HUES64 (cell line): ENCODE data around the gene HIF1A.
"Not testable (repeated sequence)": the region's sequence is repeated elsewhere in the genome, so short reads cannot be mapped to it uniquely, and the experiment has no call there.

Experiments used
- H3K27ac ChIP-seq: 2 replicates; pipeline ENCODE4 v1.7.0; 2013; ENCODE audit warnings: low read depth, low read length, inconsistent platforms
- H3K27me3 ChIP-seq: 2 replicates; pipeline ENCODE4 v1.6.1; 2013; ENCODE audit warnings: mild to moderate bottlenecking, low read length; ENCODE audit not compliant: insufficient read depth
- H3K36me3 ChIP-seq: 2 replicates; pipeline ENCODE4 v1.6.1; 2013; ENCODE audit warnings: mild to moderate bottlenecking, low read length; ENCODE audit not compliant: insufficient read depth
- H3K4me1 ChIP-seq: 2 replicates; pipeline ENCODE4 v1.6.1; 2013; ENCODE audit warnings: mild to moderate bottlenecking, low read length, moderate library complexity; ENCODE audit not compliant: insufficient read depth
- H3K4me3 ChIP-seq: 2 replicates; pipeline ENCODE4 v1.5.1; 2013; ENCODE audit warnings: mild to moderate bottlenecking, low read length, moderate library complexity
- H3K9ac ChIP-seq: 2 replicates; pipeline ENCODE4 v1.6.1; 2013; ENCODE audit warnings: mild to moderate bottlenecking, low read depth, low read length
- H3K9me3 ChIP-seq: 2 replicates; pipeline ENCODE4 v1.6.1; 2013; ENCODE audit warnings: low read depth, low read length; ENCODE audit not compliant: insufficient read depth
- WGBS: fragments of 150-250, 120-280 bp; methylation state at CpG from one replicate; pipeline ENCODE4 v1.1.7; 2013; ENCODE audit warnings: missing lambda C conversion rate; 5-methylcytosine and 5-hydroxymethylcytosine counted together

HIF1A gene

GRCh38 chr14:61750708-61751474 is 55.6 kb downstream of the HIF1A start:
- Histone ChIP-seq H3K27ac (no peak overlapping the region), H3K9ac (peak overlapping the region; percentile 54; the same call in 1 of the 2 replicates)

GRCh38 chr14:61751475-61751989 is 56.2 kb downstream of the HIF1A start:
- Histone ChIP-seq H3K27me3 (no peaks in the 10 kb centered on the region), H3K4me1 (peaks cover 31% of the 10 kb centered on the region), H3K36me3 (peaks cover 28% of the 10 kb centered on the region), H3K4me3 (peak overlapping the region; percentile 60), H3K9me3 (no peaks in the 10 kb centered on the region), H3K27ac (no peak overlapping the region), H3K9ac (peak overlapping the region; percentile 54; the same call in 1 of the 2 replicates)
- 88% methylated on average over 7 of the region's 8 CpGs for WGBS

More at GRCh38 chr14:61750708-61751474, 55.6 kb downstream of the HIF1A start:
- Histone ChIP-seq H3K36me3 (peaks cover 35% of the 10 kb centered on the region), H3K4me1 (peaks cover 31% of the 10 kb centered on the region), H3K4me3 (peak overlapping the region; percentile 60), H3K9me3 (no peaks in the 10 kb centered on the region), H3K27me3 (no peaks in the 10 kb centered on the region)
- WGBS = 62% methylated on average over 52 of the region's 54 CpGs

GRCh38 chr14:61752626-61753025 is 57.3 kb downstream of the HIF1A start:
- Histone ChIP-seq H3K4me1 (peaks cover 36% of the 10 kb centered on the region), H3K36me3 (peaks cover 18% of the 10 kb centered on the region), H3K9me3 (no peaks in the 10 kb centered on the region), H3K4me3 (no peak overlapping the region), H3K9ac (no peak overlapping the region), H3K27ac (no peak overlapping the region; the same call in 1 of the 2 replicates), H3K27me3 (no peaks in the 10 kb centered on the region)
- 88% methylated on average over 4 of the region's 4 CpGs for WGBS

GRCh38 chr14:61753631-61754030 is 58.3 kb downstream of the HIF1A start:
- no peak overlapping the region for H3K4me3 ChIP-seq
- H3K9me3 ChIP-seq = no peaks in the 10 kb centered on the region
- no peak overlapping the region for H3K9ac ChIP-seq
- H3K4me1 ChIP-seq = peaks cover 37% of the 10 kb centered on the region
- H3K27ac ChIP-seq = peak overlapping the region; percentile 13; the same call in 1 of the 2 replicates
- peaks cover 7% of the 10 kb centered on the region for H3K36me3 ChIP-seq
- H3K27me3 ChIP-seq = no peaks in the 10 kb centered on the region

- H3K9me3 ChIP-seq = no peaks in the 10 kb centered on the region
- H3K27ac ChIP-seq = peak overlapping the region; percentile 68
- no peaks in the 10 kb centered on the region for H3K36me3 ChIP-seq
- H3K9ac ChIP-seq = no peak overlapping the region
- H3K27me3 ChIP-seq = no peaks in the 10 kb centered on the region
- H3K4me3 ChIP-seq = no peak overlapping the region
- 78% methylated on average over 4 of the region's 5 CpGs for WGBS
- H3K4me1 ChIP-seq = peaks cover 30% of the 10 kb centered on the region
These were observed 59.5 kb downstream of the HIF1A start for GRCh38 chr14:61754627-61755381.

GRCh38 chr14:61755382-61755742 is 60.0 kb downstream of the HIF1A start:
- H3K9me3 ChIP-seq = not testable (repeated sequence)
- H3K27ac ChIP-seq = peak overlapping the region; percentile 55

GRCh38 chr14:61756135-61756534 is 60.8 kb downstream of the HIF1A start:
- Histone ChIP-seq H3K9me3 (no peaks in the 10 kb centered on the region), H3K9ac (no peak overlapping the region), H3K4me1 (peaks cover 26% of the 10 kb centered on the region), H3K4me3 (no peak overlapping the region), H3K27me3 (no peaks in the 10 kb centered on the region), H3K27ac (no peak overlapping the region), H3K36me3 (no peaks in the 10 kb centered on the region)
- WGBS = 90% methylated on average over 2 of the region's 2 CpGs

More at GRCh38 chr14:61755382-61755742, 60.0 kb downstream of the HIF1A start:
- not testable (repeated sequence) for H3K9ac ChIP-seq, H3K27me3 ChIP-seq, H3K36me3 ChIP-seq, H3K4me3 ChIP-seq
- peaks cover 27% of the 10 kb centered on the region for H3K4me1 ChIP-seq

- WGBS = 92% methylated on average over 7 of the region's 7 CpGs
These were observed 64.6 kb downstream of the HIF1A start for GRCh38 chr14:61759878-61760277.

GRCh38 chr14:61761557-61761956 is 66.2 kb downstream of the HIF1A start:
- Histone ChIP-seq H3K36me3 (peaks cover 9% of the 10 kb centered on the region), H3K27me3 (no peaks in the 10 kb centered on the region), H3K4me3 (peak overlapping the region; percentile 88), H3K9me3 (no peaks in the 10 kb centered on the region), H3K27ac (peak overlapping the region; percentile 77), H3K9ac (peak overlapping the region; percentile 67), H3K4me1 (peaks cover 30% of the 10 kb centered on the region)
- 65% methylated on average over 4 of the region's 5 CpGs for WGBS

More at GRCh38 chr14:61759878-61760277, 64.6 kb downstream of the HIF1A start:
- peaks cover 2% of the 10 kb centered on the region; the same call in 1 of the 2 replicates for H3K36me3 ChIP-seq
- peaks cover 28% of the 10 kb centered on the region for H3K4me1 ChIP-seq
- H3K9me3 ChIP-seq = no peaks in the 10 kb centered on the region
- H3K27ac ChIP-seq = no peak overlapping the region
- no peak overlapping the region for H3K9ac ChIP-seq
- no peaks in the 10 kb centered on the region for H3K27me3 ChIP-seq
- no peak overlapping the region for H3K4me3 ChIP-seq

- 2% methylated on average over 49 of the region's 49 CpGs for WGBS
- Histone ChIP-seq H3K27ac (peak within 1 kb of the TSS; percentile 77), H3K9ac (peak within 1 kb of the TSS; percentile 81), H3K36me3 (peaks cover 16% of the 10 kb centered on the region), H3K27me3 (no peaks in the 10 kb centered on the region), H3K4me1 (peaks cover 29% of the 10 kb centered on the region), H3K9me3 (no peaks in the 10 kb centered on the region), H3K4me3 (peak within 1 kb of the TSS; percentile 88)
These were observed 66.9 kb downstream of the HIF1A start, which contains the start of gene SNAPC1 for GRCh38 chr14:61761959-61762786. Gene SNAPC1 (plus strand): TSS chr14:61762420. CDS start chr14:61762461, 41 bp downstream.
